OCI-LY7 (cell line): ENCODE data around the gene CACNA1B. TPM values are rescaled to one million over a fixed set of nuclear protein-coding genes. Genes with fewer than 3 reads are reported as not detected.

Experiments
- BruUV-seq: library from RNA; stranded (reverse); fragments of 400-500 nt; replicated peaks from 2 replicates; lab custom pipeline; 2021; lab: Mats Ljungman, UMichigan
- CTCF ChIA-PET: fragments of 300-600 bp; sonication (Branson Sonifier 250); formaldehyde crosslinking; loops from one replicate; lab custom pipeline; 2022; ENCODE audit warnings: antibody characterized with exemption; ENCODE audit not compliant: unreplicated experiment; lab: Charles Lee
- POLR2A ChIA-PET: fragments of 300-600 bp; sonication (Branson Sonifier 250); formaldehyde crosslinking; loops from one replicate; lab custom pipeline; 2022; ENCODE audit warnings: antibody characterized with exemption; lab: Charles Lee
- DNase-seq: peaks from one replicate; pipeline ENCODE4 v3.0.0-alpha.2; 2015; ENCODE audit warnings: low spot score
- H2AFZ ChIP-seq: fragments of 200-600 bp; sonication (generic), shearing (Covaris generic); 2 replicates; pipeline ENCODE4 v1.6.1; 2014; ENCODE audit warnings: mild to moderate bottlenecking, antibody characterized with exemption, low read length, moderate library complexity
- H3K27ac ChIP-seq: fragments of 200-600 bp; sonication (generic); 2 replicates; pipeline ENCODE4 v1.5.1; 2014; ENCODE audit warnings: mixed run types, low read depth, mild to moderate bottlenecking, moderate library complexity, low read length, inconsistent platforms; ENCODE audit not compliant: poor library complexity, severe bottlenecking
- H3K36me3 ChIP-seq: fragments of 200-600 bp; sonication (generic); 2 replicates; pipeline ENCODE4 v1.6.1; 2014; ENCODE audit warnings: mild to moderate bottlenecking, antibody characterized with exemption, low read length, moderate library complexity, mixed read lengths; ENCODE audit not compliant: insufficient read depth
- H3K4me1 ChIP-seq: fragments of 200-600 bp; sonication (generic); 2 replicates; pipeline ENCODE4 v1.5.1; 2014; ENCODE audit warnings: mild to moderate bottlenecking, low read length; ENCODE audit not compliant: insufficient read depth, poor library complexity, severe bottlenecking
- H3K4me2 ChIP-seq: fragments of 200-600 bp; sonication (generic); 2 replicates; pipeline ENCODE4 v1.6.1; 2014; ENCODE audit warnings: mild to moderate bottlenecking, low read length
- H3K4me3 ChIP-seq: fragments of 200-600 bp; sonication (generic); 2 replicates; pipeline ENCODE4 v1.5.1; 2014; ENCODE audit warnings: mild to moderate bottlenecking, low read depth, low read length; ENCODE audit not compliant: poor library complexity, severe bottlenecking
- H3K79me2 ChIP-seq: fragments of 200-600 bp; sonication (generic); 2 replicates; pipeline ENCODE4 v1.6.1; 2016; ENCODE audit warnings: low read depth, mild to moderate bottlenecking, low read length, moderate library complexity, mixed read lengths; ENCODE audit not compliant: insufficient read depth
- H3K9me2 ChIP-seq: fragments of 200-600 bp; sonication (generic); 2 replicates; pipeline ENCODE4 v1.6.1; 2016; ENCODE audit warnings: mild to moderate bottlenecking, low read length, mixed read lengths; ENCODE audit not compliant: insufficient read depth
- H3K9me3 ChIP-seq: fragments of 200-600 bp; sonication (generic); 2 replicates; pipeline ENCODE4 v1.6.1; 2014; ENCODE audit warnings: mild to moderate bottlenecking, mixed run types, low read length, mixed read lengths
- H4K20me1 ChIP-seq: fragments of 200-600 bp; sonication (generic); 2 replicates; pipeline ENCODE4 v1.6.1; 2014; ENCODE audit warnings: mild to moderate bottlenecking, antibody characterized with exemption, low read length, moderate library complexity, mixed read lengths; ENCODE audit not compliant: insufficient read depth
- CTCF ChIP-seq: fragments of 200-600 bp; sonication (generic); conservative IDR thresholded peaks from 2 replicates; pipeline ENCODE4 v1.5.1; 2014; ENCODE audit warnings: mild to moderate bottlenecking, antibody characterized with exemption, low read length, moderate library complexity, mixed read lengths
- EZH2phosphoT487 ChIP-seq: fragments of 200-600 bp; sonication (generic); IDR thresholded peaks from 2 replicates; pipeline ENCODE4 v1.6.1; 2018; ENCODE audit warnings: low read depth, borderline replicate concordance, mild to moderate bottlenecking, mixed run types, antibody characterized with exemption, low read length, moderate library complexity, mixed read lengths
- intact Hi-C: fragments of 100-400 bp; cut with micrococcal nuclease; formaldehyde crosslinking; loops from one replicate; pipeline ENCODE4 v1.10.0; 2022; ENCODE audit not compliant: unreplicated experiment
- total RNA-seq, 2 experiments: library from RNA; depleted of rRNA in 1 of 2; stranded (reverse); fragments of >200 nt in 1 of 2; shearing (Covaris generic) in 1 of 2; gene quantifications; 2 replicates each; pipeline ENCODE4 v1.2.3, GENCODE V29; 2014 to 2022

The CACNA1B gene
- total RNA-seq, 2 experiments from 2014 or later = not detected

- H3K4me3 ChIP-seq = no peak overlapping the region
- ChIA-PET POLR2A (no interaction called here), CTCF (no interaction called here)
- no peak overlapping the region for H3K27ac ChIP-seq
- no peaks in the 10 kb centered on the region for H3K79me2 ChIP-seq
- peaks cover 14% of the 10 kb centered on the region for H3K9me3 ChIP-seq
- TF ChIP-seq EZH2phosphoT487 (no peak), CTCF (no peak)
- no peak overlapping the region for H2AFZ ChIP-seq
- H3K36me3 ChIP-seq = no peaks in the 10 kb centered on the region
- DNase-seq = no peak
- H3K9me2 ChIP-seq = no peaks in the 10 kb centered on the region
- H3K4me1 ChIP-seq = no peaks in the 10 kb centered on the region
- BruUV-seq = no TSS peak
- no peak overlapping the region for H3K4me2 ChIP-seq
- H4K20me1 ChIP-seq = no peaks in the 10 kb centered on the region
- intact Hi-C loops = no loop called here
These were observed 243.2 kb downstream of the CACNA1B start for GRCh38 chr9:138120511-138121437.

- ChIA-PET POLR2A (no interaction called here), CTCF (no interaction called here)
- no TSS peak for BruUV-seq
- Histone ChIP-seq H3K27ac (no peak overlapping the region), H3K79me2 (no peaks in the 10 kb centered on the region), H2AFZ (no peak overlapping the region), H3K4me2 (no peak overlapping the region), H3K9me3 (peaks cover 17% of the 10 kb centered on the region), H3K36me3 (no peaks in the 10 kb centered on the region), H3K4me1 (no peaks in the 10 kb centered on the region), H3K9me2 (no peaks in the 10 kb centered on the region), H4K20me1 (no peaks in the 10 kb centered on the region), H3K4me3 (no peak overlapping the region)
- intact Hi-C loops = no loop called here
- DNase-seq = no peak
- TF ChIP-seq EZH2phosphoT487 (no peak), CTCF (no peak)
These were observed 244.0 kb downstream of the CACNA1B start for GRCh38 chr9:138121438-138122050.

- no peak overlapping the region for H3K4me2 ChIP-seq
- H3K9me2 ChIP-seq = no peaks in the 10 kb centered on the region
- no TSS peak for BruUV-seq
- peaks cover 17% of the 10 kb centered on the region for H3K9me3 ChIP-seq
- ChIA-PET CTCF (no interaction called here), POLR2A (no interaction called here)
- H3K4me1 ChIP-seq = no peaks in the 10 kb centered on the region
- no peak for DNase-seq
- no peaks in the 10 kb centered on the region for H4K20me1 ChIP-seq
- no peak for TF ChIP-seq CTCF
- TF ChIP-seq EZH2phosphoT487 = no peak
- no peak overlapping the region for H3K27ac ChIP-seq
- H2AFZ ChIP-seq = no peak overlapping the region
- no peaks in the 10 kb centered on the region for H3K79me2 ChIP-seq
- H3K4me3 ChIP-seq = no peak overlapping the region
- intact Hi-C loops = no loop called here
- no peaks in the 10 kb centered on the region for H3K36me3 ChIP-seq
These were observed 244.6 kb downstream of the CACNA1B start for GRCh38 chr9:138122201-138122600.
